OCI-LY3 (cell line): Measurements from ENCODE around the gene GPX8.

Experiments
- H2AFZ ChIP-seq: fragments of 200-600, 300-600 bp; shearing (Covaris generic); 2 replicates; pipeline ENCODE4 v1.6.0; 2014; ENCODE audit warnings: antibody characterized with exemption, low read depth, low read length
- H3K27ac ChIP-seq: fragments of 200-600, 300-600 bp; sonication (generic); 2 replicates; pipeline ENCODE4 v1.5.1; 2014; ENCODE audit warnings: mild to moderate bottlenecking, low read length, moderate library complexity, mixed read lengths
- H3K27me3 ChIP-seq: fragments of 200-600, 300-600 bp; sonication (generic); 2 replicates; pipeline ENCODE4 v1.6.1; 2014; ENCODE audit warnings: low read depth, low read length, mixed read lengths
- H3K36me3 ChIP-seq: fragments of 200-600, 300-600 bp; sonication (generic); replicated peaks from 2 replicates; pipeline ENCODE3; 2014; ENCODE audit warnings: low read depth, low read length, mixed read lengths
- H3K4me1 ChIP-seq: fragments of 300-600, 200-600 bp; sonication (generic); 2 replicates; pipeline ENCODE4 v1.6.1; 2014; ENCODE audit warnings: low read length, mixed read lengths
- H3K4me2 ChIP-seq: fragments of 200-600, 300-600 bp; sonication (generic); 2 replicates; pipeline ENCODE4 v1.6.1; 2014; ENCODE audit warnings: low read length, mixed read lengths
- H3K4me3 ChIP-seq: fragments of 300-600, 200-600 bp; sonication (generic); 2 replicates; pipeline ENCODE4 v1.5.1; 2014; ENCODE audit warnings: antibody characterized with exemption, mild to moderate bottlenecking, low read length, moderate library complexity
- H3K79me2 ChIP-seq: fragments of 300-600, 200-600 bp; shearing (Covaris generic); 2 replicates; pipeline ENCODE4 v1.6.1; 2014; ENCODE audit warnings: mild to moderate bottlenecking, low read length, mixed read lengths
- H3K9ac ChIP-seq: fragments of 300-600, 200-600 bp; shearing (Covaris generic); 2 replicates; pipeline ENCODE4 v1.6.0; 2014; ENCODE audit warnings: mild to moderate bottlenecking, low read length, moderate library complexity
- H3K9me3 ChIP-seq: fragments of 200-600, 300-600 bp; shearing (Covaris generic); 2 replicates; pipeline ENCODE4 v1.6.1; 2014; ENCODE audit warnings: low read length, mixed read lengths; ENCODE audit not compliant: insufficient read depth
- H4K20me1 ChIP-seq: fragments of 200-600, 300-600 bp; sonication (generic); 2 replicates; pipeline ENCODE4 v1.6.1; 2016; ENCODE audit warnings: low read length, mixed read lengths; ENCODE audit not compliant: insufficient read depth
- CTCF ChIP-seq: fragments of 200-600, 300-600 bp; sonication (generic); IDR thresholded peaks from 2 replicates; pipeline ENCODE4 v1.5.1; 2014; ENCODE audit warnings: antibody characterized with exemption, low read length, low read depth
- EZH2phosphoT487 ChIP-seq: fragments of 200-600 bp; shearing (Covaris generic); IDR thresholded peaks from 2 replicates; pipeline ENCODE4 v1.6.1; 2018; ENCODE audit warnings: antibody characterized with exemption, mixed run types, low read depth

The GPX8 gene

GRCh38 chr5:55123365-55123764 lies 36.6 kb upstream of the GPX8 start:
- Histone ChIP-seq H3K27ac (no peak overlapping the region), H3K27me3 (no peaks in the 10 kb centered on the region), H3K36me3 (no peaks in the 10 kb centered on the region), H4K20me1 (no peaks in the 10 kb centered on the region), H3K9ac (no peak overlapping the region), H3K79me2 (no peaks in the 10 kb centered on the region), H3K4me3 (no peak overlapping the region), H3K9me3 (no peaks in the 10 kb centered on the region), H3K4me2 (no peak overlapping the region), H3K4me1 (no peaks in the 10 kb centered on the region), H2AFZ (no peak overlapping the region)
- TF ChIP-seq EZH2phosphoT487 (no peak), CTCF (no peak)

DNA sequence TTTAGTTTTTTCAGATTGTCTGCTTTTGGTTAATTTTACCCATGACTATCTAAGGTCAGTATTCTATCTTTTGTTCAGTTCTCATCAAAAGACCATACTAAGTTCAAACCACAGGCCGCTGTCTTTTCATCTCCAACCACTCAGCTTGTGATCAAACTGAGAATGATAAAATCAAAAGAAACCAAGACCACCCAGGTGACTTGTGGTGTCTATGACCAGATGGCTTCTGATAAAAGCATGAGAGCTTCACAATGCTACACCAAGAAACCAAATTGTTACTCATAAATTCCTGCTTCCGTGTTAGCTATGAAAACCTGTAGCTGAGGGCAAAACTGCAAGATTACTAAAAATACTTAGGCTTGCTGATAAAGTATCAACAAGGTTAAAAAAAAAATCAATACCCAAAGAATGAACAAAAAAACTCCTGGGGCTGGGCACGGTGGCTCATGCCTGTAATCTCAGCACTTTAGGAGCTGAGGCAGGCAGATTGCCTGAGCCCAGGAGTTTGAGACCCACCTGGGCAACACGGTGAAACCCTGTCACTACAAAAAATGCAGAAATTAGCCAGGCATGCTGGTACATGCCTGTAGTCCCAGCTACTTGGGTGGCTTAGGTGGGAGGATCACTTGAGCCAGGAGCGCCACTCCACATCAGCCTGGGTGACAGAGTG lies 25.8 kb upstream of the GPX8 start:
- Histone ChIP-seq H3K27me3 (peaks cover 5% of the 10 kb centered on the region; the same call in 1 of the 2 replicates), H3K9ac (no peak overlapping the region), H2AFZ (no peak overlapping the region), H3K4me1 (peaks cover 4% of the 10 kb centered on the region; the same call in 1 of the 2 replicates), H3K9me3 (no peaks in the 10 kb centered on the region), H3K79me2 (no peaks in the 10 kb centered on the region), H3K4me3 (no peak overlapping the region), H3K4me2 (no peak overlapping the region), H3K27ac (no peak overlapping the region), H4K20me1 (no peaks in the 10 kb centered on the region), H3K36me3 (no peaks in the 10 kb centered on the region)
- TF ChIP-seq EZH2phosphoT487 (no peak), CTCF (no peak)

DNA sequence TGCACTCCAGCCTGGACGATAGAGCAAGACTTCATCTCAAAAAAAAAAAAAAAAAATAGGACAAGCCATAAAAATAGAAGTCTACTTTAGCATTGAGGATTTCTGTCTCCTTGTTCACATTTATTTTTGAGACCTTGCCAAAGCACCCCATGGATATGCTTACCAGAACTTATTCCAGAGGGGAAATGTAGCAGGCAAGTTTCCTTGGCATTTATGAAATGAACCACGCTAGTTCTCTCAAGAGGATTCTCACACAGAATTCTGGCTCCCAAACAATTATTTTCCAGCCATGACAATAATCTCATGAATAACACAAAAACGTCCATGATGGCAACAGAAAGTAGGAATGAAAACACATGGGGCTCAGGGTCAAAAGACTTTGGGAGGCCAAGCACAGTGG lies 23.4 kb upstream of the GPX8 start:
- Histone ChIP-seq H3K79me2 (no peaks in the 10 kb centered on the region), H3K4me1 (peaks cover 4% of the 10 kb centered on the region; the same call in 1 of the 2 replicates), H3K4me2 (no peak overlapping the region), H3K36me3 (no peaks in the 10 kb centered on the region), H3K27ac (no peak overlapping the region), H3K27me3 (peaks cover 5% of the 10 kb centered on the region; the same call in 1 of the 2 replicates), H2AFZ (no peak overlapping the region), H4K20me1 (no peaks in the 10 kb centered on the region), H3K9ac (no peak overlapping the region), H3K9me3 (no peaks in the 10 kb centered on the region), H3K4me3 (no peak overlapping the region)
- TF ChIP-seq EZH2phosphoT487 = no peak
- no peak for TF ChIP-seq CTCF

DNA sequence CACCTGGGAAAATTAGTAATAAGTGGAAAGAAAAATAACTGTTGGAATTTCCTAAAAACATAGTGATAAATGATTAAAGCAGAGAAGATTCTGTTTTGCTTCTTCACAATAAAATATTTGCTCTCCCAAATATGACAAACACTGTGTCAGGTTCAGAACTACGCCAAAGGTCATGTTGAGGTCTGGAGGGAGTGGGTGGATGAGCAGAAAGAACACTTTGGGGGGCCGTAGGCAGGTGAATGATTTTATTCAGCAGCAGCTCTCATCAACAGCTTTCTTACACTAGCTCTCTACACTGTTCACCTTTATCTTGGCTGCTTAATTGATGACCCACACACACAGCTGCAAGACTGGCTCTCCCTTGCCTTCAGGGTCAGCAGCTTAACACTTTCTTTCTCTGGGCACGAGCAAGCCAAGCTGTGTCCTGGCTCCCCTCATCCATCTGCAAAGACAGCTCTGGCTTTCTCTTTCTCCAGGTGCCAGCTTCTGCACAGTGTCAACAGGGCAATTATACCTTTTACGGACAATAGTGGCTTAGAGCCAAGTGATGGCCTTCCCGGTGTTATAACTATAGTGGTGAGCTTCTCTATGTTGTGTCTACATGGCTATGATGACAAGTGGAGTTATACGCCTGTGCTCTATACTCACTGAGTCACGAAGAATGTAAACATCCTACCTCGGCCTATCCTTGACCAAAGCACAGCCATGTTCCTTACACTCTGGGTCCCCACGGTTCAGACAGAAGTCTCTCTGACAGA lies 18.9 kb upstream of the GPX8 start:
- H2AFZ ChIP-seq = no peak overlapping the region
- H3K4me2 ChIP-seq = no peak overlapping the region
- TF ChIP-seq EZH2phosphoT487 (no peak), CTCF (no peak)
- no peak overlapping the region for H3K27ac ChIP-seq
- H3K9ac ChIP-seq = no peak overlapping the region
- peaks cover 4% of the 10 kb centered on the region; the same call in 1 of the 2 replicates for H3K4me1 ChIP-seq
- no peaks in the 10 kb centered on the region for H4K20me1 ChIP-seq
- H3K4me3 ChIP-seq = no peak overlapping the region
- peaks cover 32% of the 10 kb centered on the region for H3K27me3 ChIP-seq
- no peaks in the 10 kb centered on the region for H3K36me3 ChIP-seq
- no peaks in the 10 kb centered on the region for H3K79me2 ChIP-seq
- no peaks in the 10 kb centered on the region for H3K9me3 ChIP-seq
